ENCODE data around the gene IRF7.

The IRF7 gene

GRCh38 chr11:621838-622237 is 6.1 kb upstream of the IRF7 start:
- in situ Hi-C loops (cut with MboI; ENCODE audit: low sequenced_read_pairs), result no loop called here

GRCh38 chr11:620935-621814 is 5.4 kb upstream of the IRF7 start:
- in situ Hi-C loops (cut with MboI; ENCODE audit: low sequenced_read_pairs), result no loop called here

- in situ Hi-C loops (cut with MboI; ENCODE audit: low sequenced_read_pairs), result no loop called here
Observed at GRCh38 chr11:620201-620600, 4.5 kb upstream of the IRF7 start.

GRCh38 chr11:619628-620050 is 3.9 kb upstream of the IRF7 start:
- in situ Hi-C loops (cut with MboI; ENCODE audit: low sequenced_read_pairs), result no loop called here

GRCh38 chr11:618856-619627 is 3.3 kb upstream of the IRF7 start:
- in situ Hi-C loops (cut with MboI; ENCODE audit: low sequenced_read_pairs), result no loop called here

- in situ Hi-C loops (cut with MboI; ENCODE audit: low sequenced_read_pairs), result no loop called here
Observed at GRCh38 chr11:617912-618682, 2.3 kb upstream of the IRF7 start.

- in situ Hi-C loops (cut with MboI; ENCODE audit: low sequenced_read_pairs), result no loop called here
Observed at GRCh38 chr11:617199-617911, 1.6 kb upstream of the IRF7 start.

- in situ Hi-C loops (cut with MboI; ENCODE audit: low sequenced_read_pairs), result no loop called here
Observed at GRCh38 chr11:616320-617198, 809 bp upstream of the IRF7 start.

- in situ Hi-C loops (cut with MboI; ENCODE audit: low sequenced_read_pairs), result no loop called here
Observed at GRCh38 chr11:614623-615503, 887 bp downstream of the IRF7 start.

GRCh38 chr11:614021-614622 is 1.6 kb downstream of the IRF7 start:
- in situ Hi-C loops (cut with MboI; ENCODE audit: low sequenced_read_pairs), result no loop called here

- in situ Hi-C loops (cut with MboI; ENCODE audit: low sequenced_read_pairs), result no loop called here
Observed at GRCh38 chr11:613369-613968, 2.3 kb downstream of the IRF7 start.

- in situ Hi-C loops (cut with MboI; ENCODE audit: low sequenced_read_pairs), result no loop called here
Observed at GRCh38 chr11:612961-613300, 2.8 kb downstream of the IRF7 start.

GRCh38 chr11:612201-612960 is 3.4 kb downstream of the IRF7 start:
- in situ Hi-C loops (cut with MboI; ENCODE audit: low sequenced_read_pairs), result no loop called here

GRCh38 chr11:611001-611996 is 4.5 kb downstream of the IRF7 start:
- in situ Hi-C loops (cut with MboI; ENCODE audit: low sequenced_read_pairs), result no loop called here

- in situ Hi-C loops (cut with MboI; ENCODE audit: low sequenced_read_pairs), result no loop called here
Observed at GRCh38 chr11:610146-610801, 5.5 kb downstream of the IRF7 start.
